Measurements from ENCODE around the gene HIVEP3.
"Not testable (repeated sequence)": the region's sequence is repeated elsewhere in the genome, so short reads cannot be mapped to it uniquely, and the experiment has no call there.

HIVEP3 gene

DNA sequence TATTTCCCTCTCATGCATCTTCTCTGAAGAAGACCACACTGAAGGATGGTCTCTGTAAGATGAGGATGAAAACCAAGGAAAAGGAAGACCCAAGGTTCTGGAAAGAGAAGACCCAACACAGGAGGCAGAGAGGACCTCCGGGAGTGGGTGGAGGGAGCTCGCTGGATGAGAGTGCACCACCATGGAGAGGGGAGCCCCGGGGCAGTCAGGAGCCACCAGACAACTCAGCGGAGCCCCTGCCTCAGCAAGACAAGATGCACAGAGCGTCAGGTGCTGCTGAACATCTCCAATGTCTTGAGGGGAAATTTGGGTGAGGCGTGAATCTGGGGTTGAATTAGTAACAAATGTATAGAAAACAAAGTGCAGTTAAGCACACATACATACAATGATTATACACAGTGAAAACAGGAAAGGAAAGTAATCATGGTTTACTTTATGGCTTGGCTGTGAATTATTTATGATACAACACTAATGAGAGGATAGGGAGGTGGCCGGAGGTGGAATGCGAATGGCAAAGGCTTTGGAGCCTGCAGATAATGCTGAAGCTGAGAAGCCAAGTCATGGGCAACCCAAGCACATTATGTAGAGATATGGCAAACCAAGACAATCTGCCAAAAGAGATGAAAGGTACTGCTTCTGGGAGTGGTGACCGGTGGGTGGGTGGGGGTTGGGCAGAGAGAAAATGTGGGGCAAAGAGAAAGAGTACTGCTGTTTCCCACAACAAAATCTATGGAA, 353.8 kb downstream of the HIVEP3 start:
- Histone ChIP-seq H3K4me1 (ENCODE audit: control insufficient read depth, insufficient read depth, low read length) (no peaks in the 10 kb centered on the region), H3K27me3 (ENCODE audit: control insufficient read depth in 1 of 2, insufficient read depth in 2 of 2, low read length in 2 of 2) (no peaks in the 10 kb centered on the region), H3K36me3 (ENCODE audit: control insufficient read depth in 2 of 2, insufficient read depth in 2 of 2, low read length in 2 of 2) (no peaks in the 10 kb centered on the region), H3K9me3 (ENCODE audit: control insufficient read depth in 2 of 2, low read length in 2 of 2) (no peaks in the 10 kb centered on the region), H3K27ac (ENCODE audit: low read length) (no peak overlapping the region), H3K9ac (ENCODE audit: low read length in 2 of 2) (no peak overlapping the region), H3K4me3 (ENCODE audit: low read length in 2 of 2) (no peak overlapping the region)

DNA sequence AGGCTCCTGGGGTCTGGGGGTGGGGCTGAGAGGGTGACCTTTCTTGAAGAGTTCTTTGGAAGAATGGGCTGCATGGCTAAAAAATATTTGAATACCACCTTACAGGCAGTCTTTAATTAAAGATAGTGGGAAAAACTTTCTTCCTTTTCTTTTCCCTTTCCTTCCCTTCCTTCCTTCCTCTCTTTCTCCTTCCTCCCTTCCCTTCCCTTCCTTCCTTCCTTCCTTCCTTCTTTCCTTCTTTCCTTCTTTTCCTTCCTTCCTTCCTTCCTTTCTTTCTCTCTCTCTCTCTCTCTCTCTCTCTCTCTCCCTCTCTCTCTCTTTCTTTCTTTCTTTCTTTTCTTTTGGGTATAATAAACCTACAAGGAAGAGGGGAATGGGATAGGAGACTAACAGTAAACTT, 356.4 kb downstream of the HIVEP3 start:
- Histone ChIP-seq H3K27ac (ENCODE audit: low read length) (no peak overlapping the region), H3K27me3 (ENCODE audit: control insufficient read depth in 1 of 2, insufficient read depth in 2 of 2, low read length in 2 of 2) (no peaks in the 10 kb centered on the region), H3K9ac (ENCODE audit: low read length in 2 of 2) (no peak overlapping the region), H3K36me3 (ENCODE audit: control insufficient read depth in 2 of 2, insufficient read depth in 2 of 2, low read length in 2 of 2) (no peaks in the 10 kb centered on the region), H3K4me1 (ENCODE audit: control insufficient read depth, insufficient read depth, low read length) (no peaks in the 10 kb centered on the region), H3K9me3 (ENCODE audit: control insufficient read depth in 2 of 2, low read length in 2 of 2) (no peaks in the 10 kb centered on the region), H3K4me3 (ENCODE audit: low read length in 2 of 2) (no peak overlapping the region)

DNA sequence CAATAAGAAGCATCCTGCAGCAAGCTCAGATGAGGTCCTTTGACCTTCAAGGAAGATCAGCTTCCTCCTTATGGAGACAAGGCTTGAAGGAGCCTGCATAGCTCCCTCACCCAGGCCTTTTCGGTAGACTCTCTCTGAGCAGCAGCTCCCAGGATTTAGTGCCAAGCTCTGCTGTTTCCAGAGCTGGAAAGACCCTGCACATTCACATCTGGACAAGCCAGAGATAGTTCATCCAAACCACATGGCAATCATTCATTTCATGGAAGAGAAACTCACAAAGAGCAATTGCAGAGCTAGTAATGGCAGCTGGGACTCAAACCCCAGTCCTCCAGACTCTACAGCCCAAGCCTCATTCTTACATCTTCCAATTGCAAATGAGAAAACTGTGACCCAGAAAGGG, 357.8 kb downstream of the HIVEP3 start:
- no peaks in the 10 kb centered on the region for H3K36me3 ChIP-seq (ENCODE audit: control insufficient read depth in 2 of 2, insufficient read depth in 2 of 2, low read length in 2 of 2)

DNA sequence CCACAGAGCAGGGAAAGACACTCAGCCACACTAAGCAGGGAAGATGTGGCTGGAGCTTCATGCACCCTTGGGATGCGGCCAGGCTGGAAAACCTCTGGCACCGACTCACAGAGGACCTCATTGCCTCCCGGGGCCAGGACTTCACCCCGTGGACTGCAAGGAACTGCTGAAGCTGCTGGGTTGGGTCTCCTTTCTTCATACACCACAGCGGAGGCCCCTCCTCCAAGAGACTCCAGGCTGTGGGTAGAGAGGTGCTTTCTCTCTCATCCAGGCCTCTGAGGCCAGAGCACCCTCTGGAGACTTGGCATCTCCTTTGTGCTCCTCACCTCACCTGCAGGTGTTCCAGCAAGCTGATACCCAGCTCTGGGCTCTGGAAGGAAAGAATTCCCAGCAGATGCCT, 358.2 kb downstream of the HIVEP3 start:
- no peaks in the 10 kb centered on the region for H3K4me1 ChIP-seq (ENCODE audit: control insufficient read depth, insufficient read depth, low read length)

More for the DNA sequence above, 357.8 kb downstream of the HIVEP3 start:
- Histone ChIP-seq H3K4me3 (ENCODE audit: low read length in 2 of 2) (no peak overlapping the region), H3K9ac (ENCODE audit: low read length in 2 of 2) (no peak overlapping the region), H3K4me1 (ENCODE audit: control insufficient read depth, insufficient read depth, low read length) (no peaks in the 10 kb centered on the region), H3K9me3 (ENCODE audit: control insufficient read depth in 2 of 2, low read length in 2 of 2) (no peaks in the 10 kb centered on the region), H3K27me3 (ENCODE audit: control insufficient read depth in 1 of 2, insufficient read depth in 2 of 2, low read length in 2 of 2) (no peaks in the 10 kb centered on the region), H3K27ac (ENCODE audit: low read length) (no peak overlapping the region)

DNA sequence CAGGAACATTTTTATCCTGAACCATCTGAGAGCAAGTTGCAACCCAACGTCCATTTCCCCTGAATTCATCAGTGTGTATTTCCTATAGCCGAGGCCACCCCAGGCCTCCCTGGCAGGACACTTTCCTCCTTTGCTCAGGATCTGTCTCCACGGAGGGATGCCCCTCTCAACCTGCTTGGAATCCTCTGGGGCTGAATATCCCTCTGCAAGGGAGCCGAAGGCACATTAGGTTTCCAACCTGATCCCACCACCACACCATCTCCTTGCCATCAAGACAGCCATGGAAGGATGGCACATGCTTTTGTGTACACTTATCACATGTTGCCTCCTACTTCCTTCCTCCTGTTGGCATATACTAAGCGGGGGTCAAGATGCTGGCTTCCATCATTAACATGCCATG, 359.4 kb downstream of the HIVEP3 start:
- no peak overlapping the region for H3K9ac ChIP-seq (ENCODE audit: low read length in 2 of 2)
- no peaks in the 10 kb centered on the region for H3K27me3 ChIP-seq (ENCODE audit: control insufficient read depth in 1 of 2, insufficient read depth in 2 of 2, low read length in 2 of 2)
- no peak overlapping the region for H3K27ac ChIP-seq (ENCODE audit: low read length)
- no peaks in the 10 kb centered on the region for H3K36me3 ChIP-seq (ENCODE audit: control insufficient read depth in 2 of 2, insufficient read depth in 2 of 2, low read length in 2 of 2)
- no peaks in the 10 kb centered on the region for H3K4me1 ChIP-seq (ENCODE audit: control insufficient read depth, insufficient read depth, low read length)
- H3K9me3 ChIP-seq (ENCODE audit: control insufficient read depth in 2 of 2, low read length in 2 of 2): no peaks in the 10 kb centered on the region
- H3K4me3 ChIP-seq (ENCODE audit: low read length in 2 of 2): no peak overlapping the region

More for the DNA sequence above, 358.2 kb downstream of the HIVEP3 start:
- no peak overlapping the region for H3K27ac ChIP-seq (ENCODE audit: low read length)
- no peaks in the 10 kb centered on the region for H3K36me3 ChIP-seq (ENCODE audit: control insufficient read depth in 2 of 2, insufficient read depth in 2 of 2, low read length in 2 of 2)
- no peak overlapping the region for H3K9ac ChIP-seq (ENCODE audit: low read length in 2 of 2)
- H3K4me3 ChIP-seq (ENCODE audit: low read length in 2 of 2): no peak overlapping the region
- no peaks in the 10 kb centered on the region for H3K27me3 ChIP-seq (ENCODE audit: control insufficient read depth in 1 of 2, insufficient read depth in 2 of 2, low read length in 2 of 2)
- H3K9me3 ChIP-seq (ENCODE audit: control insufficient read depth in 2 of 2, low read length in 2 of 2): no peaks in the 10 kb centered on the region

DNA sequence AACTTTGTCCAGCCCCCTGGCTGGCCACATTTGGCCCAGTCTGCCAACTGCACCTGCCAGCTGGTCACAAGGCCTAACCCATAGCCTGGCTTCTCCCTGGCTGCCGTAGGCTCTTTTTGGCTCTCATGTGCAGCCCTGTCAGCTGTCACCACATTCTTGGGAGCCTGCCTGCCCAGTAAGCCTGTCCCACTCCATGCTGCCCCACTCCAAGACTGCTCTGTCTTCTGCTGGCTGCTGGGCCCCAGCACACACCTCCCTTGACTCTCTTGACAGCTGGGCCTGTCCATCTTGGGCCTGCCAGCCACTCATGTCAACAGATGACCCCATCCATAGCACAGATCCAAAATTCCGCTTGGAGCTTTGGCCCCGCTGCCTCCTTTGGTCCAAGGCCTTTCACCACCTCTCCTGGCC, 360.0 kb downstream of the HIVEP3 start:
- no peak overlapping the region for H3K4me3 ChIP-seq (ENCODE audit: low read length in 2 of 2)
- no peak overlapping the region for H3K9ac ChIP-seq (ENCODE audit: low read length in 2 of 2)
- no peak overlapping the region for H3K27ac ChIP-seq (ENCODE audit: low read length)
- no peaks in the 10 kb centered on the region for H3K9me3 ChIP-seq (ENCODE audit: control insufficient read depth in 2 of 2, low read length in 2 of 2)
- no peaks in the 10 kb centered on the region for H3K4me1 ChIP-seq (ENCODE audit: control insufficient read depth, insufficient read depth, low read length)
- H3K27me3 ChIP-seq (ENCODE audit: control insufficient read depth in 1 of 2, insufficient read depth in 2 of 2, low read length in 2 of 2): no peaks in the 10 kb centered on the region
- no peaks in the 10 kb centered on the region for H3K36me3 ChIP-seq (ENCODE audit: control insufficient read depth in 2 of 2, insufficient read depth in 2 of 2, low read length in 2 of 2)

DNA sequence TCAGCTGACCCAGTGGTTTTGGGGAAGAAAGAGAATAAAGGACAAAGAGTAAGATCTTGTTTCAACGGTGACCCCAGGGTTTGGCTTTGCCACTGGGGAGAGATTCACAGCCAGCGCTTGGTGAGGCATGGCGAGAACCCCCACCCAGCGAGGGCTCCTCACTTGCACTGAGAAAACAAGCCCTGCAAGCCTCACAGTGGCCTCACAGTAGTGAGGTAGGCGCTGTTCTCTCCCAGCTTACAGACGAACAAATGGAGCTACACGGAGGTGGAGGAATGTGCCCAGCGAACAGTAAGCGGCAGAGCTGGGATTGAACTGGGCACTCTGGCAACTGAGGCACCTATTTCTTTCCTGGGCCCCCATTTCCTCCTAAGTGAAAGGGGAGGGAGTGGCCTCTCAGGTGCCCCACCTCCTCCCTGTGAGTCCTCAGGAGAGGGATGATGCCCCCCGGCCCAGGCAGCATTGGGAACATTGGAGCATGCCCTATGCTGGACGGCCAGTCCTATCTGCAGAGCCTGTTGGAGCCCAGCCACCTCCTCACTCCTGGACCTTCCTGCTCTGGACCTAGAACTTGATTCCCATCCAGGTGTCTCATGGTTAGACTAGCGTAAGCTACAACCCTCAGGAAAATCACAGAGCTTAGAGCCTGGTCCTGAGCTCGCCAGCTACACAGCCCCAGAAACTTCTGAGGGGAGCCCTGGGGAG, 360.8 kb downstream of the HIVEP3 start:
- H3K4me1 ChIP-seq (ENCODE audit: control insufficient read depth, insufficient read depth, low read length): no peaks in the 10 kb centered on the region
- no peak overlapping the region for H3K9ac ChIP-seq (ENCODE audit: low read length in 2 of 2)
- H3K4me3 ChIP-seq (ENCODE audit: low read length in 2 of 2): no peak overlapping the region
- no peaks in the 10 kb centered on the region for H3K9me3 ChIP-seq (ENCODE audit: control insufficient read depth in 2 of 2, low read length in 2 of 2)
- H3K36me3 ChIP-seq (ENCODE audit: control insufficient read depth in 2 of 2, insufficient read depth in 2 of 2, low read length in 2 of 2): no peaks in the 10 kb centered on the region
- no peak overlapping the region for H3K27ac ChIP-seq (ENCODE audit: low read length)
- H3K27me3 ChIP-seq (ENCODE audit: control insufficient read depth in 1 of 2, insufficient read depth in 2 of 2, low read length in 2 of 2): no peaks in the 10 kb centered on the region

DNA sequence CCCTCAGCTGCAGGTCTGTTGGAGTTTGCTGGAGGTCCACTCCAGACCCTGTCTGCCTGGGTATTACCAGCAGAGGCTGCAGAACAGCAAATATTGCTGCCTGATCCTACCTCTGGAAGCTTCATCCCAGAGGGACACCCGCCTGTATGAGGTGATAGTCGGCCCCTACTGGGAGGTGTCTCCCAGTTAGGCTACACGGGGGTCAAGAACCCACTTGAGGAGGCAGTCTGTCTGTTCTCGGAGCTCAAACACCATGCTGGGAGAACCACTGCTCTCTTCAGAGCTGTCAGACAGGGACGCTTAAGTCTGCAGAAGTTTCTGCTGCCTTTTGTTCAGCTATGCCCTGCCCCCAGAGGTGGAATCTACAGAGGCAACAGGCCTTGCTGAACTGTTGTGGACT, 364.0 kb downstream of the HIVEP3 start:
- not testable (repeated sequence) for H3K4me3 ChIP-seq (ENCODE audit: low read length in 2 of 2); H3K4me1 ChIP-seq (ENCODE audit: control insufficient read depth, insufficient read depth, low read length); H3K36me3 ChIP-seq (ENCODE audit: control insufficient read depth in 2 of 2, insufficient read depth in 2 of 2, low read length in 2 of 2); H3K9ac ChIP-seq (ENCODE audit: low read length in 2 of 2); H3K27ac ChIP-seq (ENCODE audit: low read length); H3K27me3 ChIP-seq (ENCODE audit: control insufficient read depth in 1 of 2, insufficient read depth in 2 of 2, low read length in 2 of 2); H3K9me3 ChIP-seq (ENCODE audit: control insufficient read depth in 2 of 2, low read length in 2 of 2)

DNA sequence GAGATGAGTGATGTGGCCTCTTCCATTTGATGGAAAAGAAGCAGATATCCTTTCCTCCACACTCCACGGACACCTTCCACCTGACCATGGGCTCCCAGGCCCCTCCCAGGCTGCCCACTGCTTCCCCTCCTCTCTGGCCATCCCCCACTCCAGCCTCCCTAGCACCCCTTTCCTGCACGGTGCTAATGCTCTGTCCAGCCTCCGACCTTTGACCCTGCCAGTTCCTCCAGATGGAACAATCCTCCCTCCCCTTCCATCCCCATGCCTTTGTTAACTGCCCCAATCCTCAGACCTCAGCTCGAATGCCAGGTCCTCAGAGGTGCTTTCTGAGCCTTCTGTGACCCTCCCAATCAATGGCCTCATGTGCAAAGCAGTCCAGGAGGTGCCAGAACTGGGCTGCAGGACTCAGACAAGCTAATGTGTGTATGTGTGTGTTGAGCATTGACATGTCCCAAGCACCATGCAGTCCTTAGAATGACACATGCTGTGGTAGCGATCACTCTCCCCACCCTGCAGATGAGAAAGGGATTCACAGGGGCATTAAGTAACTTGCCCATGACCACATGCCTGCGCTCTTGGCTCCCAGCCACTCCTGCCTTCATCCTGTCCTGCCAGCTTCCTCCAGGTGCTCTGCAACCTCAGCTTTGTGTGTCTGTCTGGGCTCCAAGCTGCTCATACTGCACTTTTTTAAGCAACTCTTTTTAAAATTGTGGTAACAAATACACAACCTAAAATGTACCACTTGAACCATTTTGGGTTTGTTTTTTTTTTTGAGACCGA, 370.8 kb downstream of the HIVEP3 start:
- Histone ChIP-seq H3K4me1 (ENCODE audit: control insufficient read depth, insufficient read depth, low read length) (peaks cover 6% of the 10 kb centered on the region), H3K4me3 (ENCODE audit: low read length in 2 of 2) (no peak overlapping the region), H3K27me3 (ENCODE audit: control insufficient read depth in 1 of 2, insufficient read depth in 2 of 2, low read length in 2 of 2) (no peaks in the 10 kb centered on the region)

DNA sequence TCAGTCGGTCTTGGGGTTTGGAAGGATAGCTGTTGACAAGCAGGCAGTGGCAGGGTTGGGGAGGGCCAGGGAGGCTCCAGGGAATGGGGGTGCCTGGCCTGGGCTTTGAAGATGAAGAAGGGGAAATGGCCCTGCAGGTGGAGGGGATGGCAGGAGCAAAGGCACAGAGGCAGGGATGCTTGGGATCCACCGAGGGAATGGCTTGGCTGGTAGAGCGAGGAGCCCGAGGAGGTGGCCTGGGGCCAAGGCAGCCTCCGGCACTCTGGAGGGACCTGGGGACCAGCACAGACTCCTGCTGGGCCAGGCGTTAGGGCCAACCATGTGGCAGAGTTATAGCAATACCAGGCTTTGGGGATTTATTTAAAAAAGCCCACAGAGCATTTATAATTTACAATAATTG, 371.4 kb downstream of the HIVEP3 start:
- Histone ChIP-seq H3K4me1 (ENCODE audit: control insufficient read depth, insufficient read depth, low read length) (peaks cover 6% of the 10 kb centered on the region), H3K36me3 (ENCODE audit: control insufficient read depth in 2 of 2, insufficient read depth in 2 of 2, low read length in 2 of 2) (peaks cover 0 to 2% of the 10 kb centered on the region in 2 donors), H3K9me3 (ENCODE audit: control insufficient read depth in 2 of 2, low read length in 2 of 2) (no peaks in the 10 kb centered on the region), H3K4me3 (ENCODE audit: low read length in 2 of 2) (no peak overlapping the region), H3K9ac (ENCODE audit: low read length in 2 of 2) (no peak overlapping the region), H3K27ac (ENCODE audit: low read length) (no peak overlapping the region), H3K27me3 (ENCODE audit: control insufficient read depth in 1 of 2, insufficient read depth in 2 of 2, low read length in 2 of 2) (no peaks in the 10 kb centered on the region)

More for the DNA sequence above, 370.8 kb downstream of the HIVEP3 start:
- H3K9ac ChIP-seq (ENCODE audit: low read length in 2 of 2): no peak overlapping the region
- peaks cover 0 to 2% of the 10 kb centered on the region in 2 donors for H3K36me3 ChIP-seq (ENCODE audit: control insufficient read depth in 2 of 2, insufficient read depth in 2 of 2, low read length in 2 of 2)
- no peaks in the 10 kb centered on the region for H3K9me3 ChIP-seq (ENCODE audit: control insufficient read depth in 2 of 2, low read length in 2 of 2)
- H3K27ac ChIP-seq (ENCODE audit: low read length): no peak overlapping the region

All from stomach smooth muscle (tissue), 2 donors.